Adrenal gland (tissue), 12 donors: ENCODE measurements around the gene IFIT1B. TPM values are rescaled to one million over a fixed set of nuclear protein-coding genes. Genes with fewer than 3 reads are reported as not detected.

ENCODE experiments used
- DNase-seq, 7 donors: peaks; one replicate each; pipeline ENCODE4 v3.0.0-alpha.2; 2019 to 2020
- H3K27ac ChIP-seq, 5 donors: fragments of 200-600 bp; sonication (generic) in 4 of 5; 1 replicate in 3 of 5; 2 replicates in 2 of 5; pipeline versions ENCODE4 v1.5.1 to v1.8.0; 2016 to 2020; ENCODE audit warnings: mild to moderate bottlenecking in 1 of 5
- H3K27me3 ChIP-seq: fragments of 200-600 bp; 2 replicates; pipeline ENCODE4 v1.8.0; 2021
- H3K36me3 ChIP-seq, 2 donors: fragments of 200-600 bp; replicated peaks in 1 of 2; 1 replicate in 1 of 2; 2 replicates in 1 of 2; pipeline versions ENCODE4 v1.5.1 to v1.8.0; 2018 to 2022
- H3K4me1 ChIP-seq, 2 donors: fragments of 200-600 bp; replicated peaks in 1 of 2; 1 replicate in 1 of 2; 2 replicates in 1 of 2; pipeline versions ENCODE4 v1.5.1 to v1.8.0; 2018 to 2021
- H3K4me3 ChIP-seq, 4 donors: fragments of 200-600 bp; sonication (generic) in 3 of 4; one replicate each; pipeline ENCODE4 v1.5.1; 2016 to 2018
- H3K9me3 ChIP-seq, 3 donors: fragments of 200-600 bp; sonication (generic) in 1 of 3; replicated peaks in 1 of 3; 1 replicate in 2 of 3; 2 replicates in 1 of 3; pipeline versions ENCODE4 v1.5.1 to v1.8.0; 2016 to 2021
- CTCF ChIP-seq, 6 experiments: fragments of 450-650 bp in 4 of 6; fragments of 200-600 bp in 2 of 6; sonication (generic) in 1 of 6; IDR thresholded peaks; 1 replicate in 5 of 6; 2 replicates in 1 of 6; pipeline versions ENCODE4 v1.5.1 to v1.8.0; 2016 to 2021; ENCODE audit warnings: antibody characterized with exemption in 6 of 6, mild to moderate bottlenecking in 2 of 6, moderate library complexity in 1 of 6
- POLR2A ChIP-seq, 2 donors: fragments of 450-650 bp; IDR thresholded peaks; one replicate each; pipeline ENCODE4 v1.6.1; 2017; ENCODE audit warnings: antibody characterized with exemption in 2 of 2, mild to moderate bottlenecking in 2 of 2, moderate library complexity in 1 of 2
- WGBS, 4 donors: extraction: QIAGEN DNeasy Blood & Tissue Kit in 2 of 4; methylation state at CpG; one replicate each; pipeline versions ENCODE4 v1.1.5 to v1.1.7; 2013 to 2017; 5-methylcytosine and 5-hydroxymethylcytosine counted together
- intact Hi-C, 2 donors: fragments of 100-400 bp; cut with DNase I; formaldehyde crosslinking; loops; one replicate each; pipeline versions ENCODE4 v1.14.1 to v1.15.0; 2022 to 2023
- polyA plus RNA-seq, 3 donors: library from polyadenylated mRNA; stranded (reverse); fragments of 200-250 nt in 2 of 3; fragments of 350-450 nt in 1 of 3; fragmentation: Illumina TruSeq in 1 of 3; extraction: RNeasy Lipid Tissue Mini Kit (QIAGEN cat#74804) in 1 of 3; gene quantifications; one replicate each; pipeline ENCODE4 v1.2.3, GENCODE V29; 2013 to 2014
- total RNA-seq, 9 donors: library from RNA; depleted of rRNA in 4 of 9; stranded (reverse); fragments of >200 nt in 4 of 9; fragments of 120-200 nt in 1 of 9; fragmentation: NEBNext Ultra II Directional in 1 of 9; extraction: Animal tissue kit (Norgen Biotek cat#: 25700) in 1 of 9; gene quantifications; one replicate each; pipeline versions ENCODE4 v1.1.0 to v1.2.4, GENCODE V29; 2013 to 2023
- donor health status: healthy with polysubstance abuse.
- donor health status: Bipolar disorder and iron deficiency.
- donor health status: DM: yes; HTN: yes; CAD: no.
- donor health status: DM: no; HTN: no; CAD: no.
- donor health status: DM: no; HTN: no; CAD: no.
- donor health status: DM: yes; HTN: yes; CAD: no.

IFIT1B gene
- total and polyA plus RNA-seq, 12 donors: 0.07 to 1.7 (median 0.23) TPM; not detected in 8

GRCh38 chr10:89391907-89392756 lies 14.3 kb downstream of the IFIT1B start, which contains the start of gene IFIT1:
IFIT1 (plus strand) TSS chr10:89392623; CDS start chr10:89392713, 90 bp downstream.
- TF ChIP-seq CTCF (IDR thresholded peaks at IDR 0.05): no peak
- TF ChIP-seq POLR2A (IDR thresholded peaks at IDR 0.05): peak; percentile 68 to 90
- intact Hi-C loops: no loop called here
- 1 to 4% (median 1%) methylated on average over 8 of the region's 8 CpGs for WGBS, 4 donors
- peak within 1 kb of the TSS; percentile 38 to 56 (median 52) for H3K4me3 ChIP-seq
- H3K9me3 ChIP-seq: no peaks in the 10 kb centered on the region
- DNase-seq: peak; percentile 54 to 90 (median 78)
- no peaks in the 10 kb centered on the region for H3K27me3 ChIP-seq
- H3K27ac ChIP-seq: peak within 1 kb of the TSS; percentile 66 to 88 (median 86)
- peaks cover 17 to 40% of the 10 kb centered on the region in 2 donors for H3K4me1 ChIP-seq
- no peaks in the 10 kb centered on the region for H3K36me3 ChIP-seq

DNA sequence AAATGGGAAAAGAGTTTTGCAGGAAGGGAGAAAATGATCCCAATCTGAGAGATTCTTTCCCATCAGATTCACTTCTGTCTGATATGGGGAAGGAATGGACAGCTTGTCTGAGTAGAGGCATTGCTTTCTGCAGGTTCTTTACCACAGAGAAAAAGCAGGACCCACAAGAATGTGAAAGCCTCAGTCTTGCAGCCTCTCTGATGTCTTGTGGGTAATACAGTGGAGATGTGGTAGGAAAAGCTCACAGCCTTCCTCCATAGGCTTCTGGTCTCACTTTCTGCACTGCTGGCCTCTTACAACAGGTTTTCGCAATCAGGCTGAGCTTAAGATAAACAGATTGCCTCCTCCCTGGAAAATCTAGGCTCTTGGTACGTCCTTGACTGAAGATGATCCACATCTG lies 15.1 kb downstream of the IFIT1B start:
- no peak for TF ChIP-seq CTCF (IDR thresholded peaks at IDR 0.05)
- no peak for TF ChIP-seq POLR2A (IDR thresholded peaks at IDR 0.05)
- Histone ChIP-seq H3K9me3 (no peaks in the 10 kb centered on the region), H3K27ac (peak overlapping the region; percentile 66 to 88 (median 86)), H3K4me3 (peak overlapping the region in 2 of 4 donors; percentile 54 to 56), H3K4me1 (peaks cover 17 to 40% of the 10 kb centered on the region in 2 donors), H3K36me3 (no peaks in the 10 kb centered on the region), H3K27me3 (no peaks in the 10 kb centered on the region)
- intact Hi-C loops: no loop called here
- WGBS, 4 donors: 0 to 2% (median 1%) methylated on average over 2 of the region's 2 CpGs
- DNase-seq: peak in 6 of 7 donors; percentile 45 to 69 (median 56)

GRCh38 chr10:89393898-89394297 lies 16.0 kb downstream of the IFIT1B start:
- intact Hi-C loops: no loop called here
- TF ChIP-seq CTCF (IDR thresholded peaks at IDR 0.05) (no peak), POLR2A (IDR thresholded peaks at IDR 0.05) (no peak)
- Histone ChIP-seq H3K4me1 (peaks cover 17 to 40% of the 10 kb centered on the region in 2 donors), H3K4me3 (peak overlapping the region in 1 of 4 donors; percentile 56), H3K36me3 (no peaks in the 10 kb centered on the region), H3K27me3 (no peaks in the 10 kb centered on the region), H3K27ac (peak overlapping the region in 2 of 5 donors; percentile 82 to 88), H3K9me3 (no peaks in the 10 kb centered on the region)
- no peak for DNase-seq
- WGBS, 4 donors: 24 to 29% (median 26%) methylated on average over 3 of the region's 3 CpGs

DNA sequence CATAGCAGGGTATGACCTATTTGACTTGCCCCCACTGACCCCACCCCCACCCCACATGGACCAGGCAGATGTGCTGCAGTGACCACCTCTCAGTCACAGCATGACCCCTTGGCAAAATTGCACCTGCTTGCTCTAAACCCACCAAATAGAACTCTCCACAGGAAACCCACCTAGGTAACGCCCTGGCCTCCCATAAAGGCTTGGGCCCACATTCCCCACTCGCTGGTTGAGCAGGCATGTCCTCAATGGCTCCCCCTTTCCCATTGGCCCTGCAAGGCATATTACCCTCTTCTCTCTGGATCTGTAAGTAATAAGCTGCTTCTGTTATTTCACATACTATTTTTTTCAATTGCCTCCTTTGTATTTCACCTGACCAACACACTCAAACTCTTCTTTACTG lies 17.3 kb downstream of the IFIT1B start:
- H3K4me1 ChIP-seq: peaks cover 17 to 40% of the 10 kb centered on the region in 2 donors
- TF ChIP-seq POLR2A (IDR thresholded peaks at IDR 0.05) (no peak), CTCF (IDR thresholded peaks at IDR 0.05) (no peak)
- intact Hi-C loops: no loop called here

More for the DNA sequence above, 17.3 kb downstream of the IFIT1B start:
- H3K36me3 ChIP-seq: no peaks in the 10 kb centered on the region
- no peak overlapping the region for H3K4me3 ChIP-seq
- H3K27ac ChIP-seq: no peak overlapping the region
- no peaks in the 10 kb centered on the region for H3K27me3 ChIP-seq
- H3K9me3 ChIP-seq: no peaks in the 10 kb centered on the region
- WGBS, 4 donors: 88 to 100% (median 94%) methylated on average over 1 to 2 of the region's 2 CpGs
- DNase-seq: no peak
